Body of pancreas (tissue), 4 donors: Measurements from ENCODE around the gene AP2A2.
A peak's percentile ranks its signal among the peaks of the same experiment; 100 is the strongest.

Experiments used
- POLR2A ChIP-seq, 3 donors: fragments of 450-650 bp; IDR thresholded peaks; one replicate each; pipeline ENCODE4 v1.6.1; 2016; ENCODE audit warnings: antibody characterized with exemption in 3 of 3, mild to moderate bottlenecking in 2 of 3
- TF ChIP-seq, protein P1 (sequence below), 7 experiments: fragments of 450-650 bp in 4 of 7; fragments of 200-600 bp in 3 of 7; sonication (generic) in 3 of 7; IDR thresholded peaks; one replicate each; pipeline ENCODE4 v1.5.1; 2016 to 2019; ENCODE audit warnings: antibody characterized with exemption in 7 of 7

DNA sequence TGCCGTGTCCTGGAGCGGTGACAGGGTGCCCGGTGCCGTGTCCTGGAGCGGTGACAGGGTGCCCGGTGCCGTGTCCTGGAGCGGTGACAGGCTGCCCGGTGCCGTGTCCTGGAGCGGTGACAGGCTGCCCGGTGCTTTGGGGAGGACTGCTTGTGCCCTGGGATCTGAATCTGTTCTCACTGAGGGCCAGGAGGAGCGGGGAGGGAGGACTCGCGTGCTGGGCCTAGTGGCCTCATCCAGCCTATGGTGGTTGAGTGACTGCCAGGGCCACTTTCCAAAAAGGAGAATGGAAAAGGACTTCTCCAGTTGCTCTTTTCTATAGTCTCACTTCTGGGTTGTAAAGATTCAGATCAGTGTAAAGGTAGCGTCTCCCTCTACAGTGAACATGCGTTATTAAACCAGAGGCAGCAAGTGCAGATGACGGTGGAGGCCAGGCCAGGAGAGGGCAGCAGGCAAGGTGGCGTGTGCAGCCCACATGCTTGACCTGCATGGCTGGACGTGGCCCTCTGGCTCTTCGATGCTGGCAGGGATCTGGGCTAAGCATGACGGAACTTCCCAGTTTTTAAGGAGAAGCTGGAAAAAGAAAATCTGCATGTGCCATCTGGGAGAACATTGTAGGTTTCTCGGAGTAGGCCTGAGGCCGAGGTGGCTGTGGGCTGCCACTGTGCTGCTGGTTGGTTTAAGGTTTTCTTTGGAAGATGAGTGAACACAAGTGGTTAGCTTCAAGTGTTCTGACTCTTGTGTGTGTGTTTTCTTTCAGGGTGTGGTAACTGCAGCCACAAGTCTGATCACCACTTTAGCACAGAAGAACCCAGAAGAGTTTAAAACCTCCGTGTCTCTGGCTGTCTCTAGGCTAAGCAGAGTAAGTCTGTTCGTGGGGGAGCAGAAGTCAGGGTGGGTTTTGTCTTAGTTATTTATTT lies 55.0 kb downstream of the AP2A2 start:
- TF ChIP-seq, protein P1, sequence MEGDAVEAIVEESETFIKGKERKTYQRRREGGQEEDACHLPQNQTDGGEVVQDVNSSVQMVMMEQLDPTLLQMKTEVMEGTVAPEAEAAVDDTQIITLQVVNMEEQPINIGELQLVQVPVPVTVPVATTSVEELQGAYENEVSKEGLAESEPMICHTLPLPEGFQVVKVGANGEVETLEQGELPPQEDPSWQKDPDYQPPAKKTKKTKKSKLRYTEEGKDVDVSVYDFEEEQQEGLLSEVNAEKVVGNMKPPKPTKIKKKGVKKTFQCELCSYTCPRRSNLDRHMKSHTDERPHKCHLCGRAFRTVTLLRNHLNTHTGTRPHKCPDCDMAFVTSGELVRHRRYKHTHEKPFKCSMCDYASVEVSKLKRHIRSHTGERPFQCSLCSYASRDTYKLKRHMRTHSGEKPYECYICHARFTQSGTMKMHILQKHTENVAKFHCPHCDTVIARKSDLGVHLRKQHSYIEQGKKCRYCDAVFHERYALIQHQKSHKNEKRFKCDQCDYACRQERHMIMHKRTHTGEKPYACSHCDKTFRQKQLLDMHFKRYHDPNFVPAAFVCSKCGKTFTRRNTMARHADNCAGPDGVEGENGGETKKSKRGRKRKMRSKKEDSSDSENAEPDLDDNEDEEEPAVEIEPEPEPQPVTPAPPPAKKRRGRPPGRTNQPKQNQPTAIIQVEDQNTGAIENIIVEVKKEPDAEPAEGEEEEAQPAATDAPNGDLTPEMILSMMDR (IDR thresholded peaks at IDR 0.05) = peak in 3 of 7 experiments; percentile 12 to 64 (median 55)
- no peak for TF ChIP-seq POLR2A (IDR thresholded peaks at IDR 0.05)
